ENCODE measurements around the gene ARSB.

Gene ARSB

GRCh38 chr5:78830528-78831046 is 154.5 kb downstream of the ARSB start:
- no peak for DNase-seq

GRCh38 chr5:78829811-78830527 is 155.1 kb downstream of the ARSB start:
- no peak for DNase-seq

GRCh38 chr5:78827725-78828124 is 157.4 kb downstream of the ARSB start:
- no peak for DNase-seq

GRCh38 chr5:78824831-78825281 is 160.3 kb downstream of the ARSB start:
- DNase-seq, result no peak

- DNase-seq, result no peak
Measured at GRCh38 chr5:78823196-78823595, 161.9 kb downstream of the ARSB start.

GRCh38 chr5:78821536-78822021 is 163.5 kb downstream of the ARSB start:
- no peak for DNase-seq

GRCh38 chr5:78819707-78820106 is 165.4 kb downstream of the ARSB start:
- no peak for DNase-seq

- DNase-seq, result no peak
Measured at GRCh38 chr5:78819166-78819565, 165.9 kb downstream of the ARSB start.

- no peak for DNase-seq
Measured at GRCh38 chr5:78816143-78816765, 168.9 kb downstream of the ARSB start.

- no peak for DNase-seq
Measured at GRCh38 chr5:78813906-78814530, 171.1 kb downstream of the ARSB start.

GRCh38 chr5:78813286-78813685 is 171.8 kb downstream of the ARSB start:
- DNase-seq, result no peak

GRCh38 chr5:78811866-78812265 is 173.2 kb downstream of the ARSB start:
- peak; percentile 37 for DNase-seq

GRCh38 chr5:78811121-78811817 is 173.8 kb downstream of the ARSB start:
- DNase-seq, result no peak

GRCh38 chr5:78810098-78810920 is 174.8 kb downstream of the ARSB start:
- DNase-seq, result no peak

- DNase-seq, result peak; percentile 58
Measured at GRCh38 chr5:78809444-78809843, 175.7 kb downstream of the ARSB start.

- DNase-seq, result no peak
Measured at GRCh38 chr5:78808818-78809217, 176.3 kb downstream of the ARSB start.

- DNase-seq, result no peak
Measured at GRCh38 chr5:78808380-78808779, 176.7 kb downstream of the ARSB start.

- no peak for DNase-seq
Measured at GRCh38 chr5:78806544-78806943, 178.6 kb downstream of the ARSB start.

- no peak for DNase-seq
Measured at GRCh38 chr5:78805474-78806124, 179.5 kb downstream of the ARSB start.

- no peak for DNase-seq
Measured at GRCh38 chr5:78804995-78805394, 180.1 kb downstream of the ARSB start.

GRCh38 chr5:78803941-78804340 is 181.2 kb downstream of the ARSB start:
- no peak for DNase-seq

- DNase-seq, result no peak
Measured at GRCh38 chr5:78803353-78803752, 181.8 kb downstream of the ARSB start.
